Adrenal gland (tissue), 5 donors: Measurements from ENCODE around the gene HEPACAM.
"Not testable (repeated sequence)": the region's sequence is repeated elsewhere in the genome, so short reads cannot be mapped to it uniquely, and the experiment has no call there.

Experiments used
- CTCF ChIP-seq, 6 experiments: fragments of 450-650 bp in 4 of 6; fragments of 200-600 bp in 2 of 6; sonication (generic) in 1 of 6; IDR thresholded peaks; 1 replicate in 5 of 6; 2 replicates in 1 of 6; pipeline versions ENCODE4 v1.5.1 to v1.8.0; 2016 to 2021; ENCODE audit warnings: antibody characterized with exemption in 6 of 6, mild to moderate bottlenecking in 2 of 6, moderate library complexity in 1 of 6
- POLR2A ChIP-seq, 2 donors: fragments of 450-650 bp; IDR thresholded peaks; one replicate each; pipeline ENCODE4 v1.6.1; 2017; ENCODE audit warnings: antibody characterized with exemption in 2 of 2, mild to moderate bottlenecking in 2 of 2, moderate library complexity in 1 of 2
- donor health status: DM: no; HTN: no; CAD: no.

- not testable (repeated sequence) for TF ChIP-seq CTCF, POLR2A (IDR thresholded peaks at IDR 0.05)
Measured at GRCh38 chr11:124968197-124968596, 32.4 kb upstream of the HEPACAM start.
